CD14-positive monocyte (primary cell): ENCODE measurements around the gene SULT1A2. TPM values are rescaled to one million over a fixed set of nuclear protein-coding genes. Genes with fewer than 3 reads are reported as not detected.

Experiments used
- DNase-seq, 3 donors: peaks; one replicate each; pipeline ENCODE4 v3.0.0-alpha.2; 2011 to 2022
- H2AFZ ChIP-seq: 2 replicates; pipeline ENCODE4 v1.6.0; 2012; ENCODE audit warnings: mild to moderate bottlenecking, low read depth, low read length, inconsistent platforms; ENCODE audit not compliant: insufficient read depth, poor library complexity, severe bottlenecking
- H3K27ac ChIP-seq, 2 donors: 1 replicate in 1 of 2; 2 replicates in 1 of 2; pipeline ENCODE4 v1.5.1; 2012 to 2013; ENCODE audit warnings: low read length in 2 of 2, control low read depth in 1 of 2, inconsistent platforms in 1 of 2, low read depth in 1 of 2, mild to moderate bottlenecking in 1 of 2
- H3K27me3 ChIP-seq, 2 donors: one replicate each; pipeline versions ENCODE4 v1.6.0 to v1.6.1; 2011 to 2013; ENCODE audit warnings: low read length in 2 of 2; ENCODE audit not compliant: control insufficient read depth in 2 of 2, insufficient read depth in 2 of 2
- H3K36me3 ChIP-seq, 2 donors: replicated peaks in 1 of 2; 1 replicate in 1 of 2; 2 replicates in 1 of 2; pipeline versions ENCODE4 v1.5.1 to v1.6.1; 2012 to 2013; ENCODE audit warnings: low read length in 2 of 2, control low read depth in 1 of 2, inconsistent platforms in 1 of 2, mild to moderate bottlenecking in 1 of 2; ENCODE audit not compliant: insufficient read depth in 2 of 2, control insufficient read depth in 1 of 2
- H3K4me1 ChIP-seq, 2 donors: 1 replicate in 1 of 2; 2 replicates in 1 of 2; pipeline versions ENCODE4 v1.5.1 to v1.6.1; 2012 to 2013; ENCODE audit warnings: low read length in 2 of 2, control low read depth in 1 of 2, inconsistent platforms in 1 of 2, mild to moderate bottlenecking in 1 of 2, moderate library complexity in 1 of 2; ENCODE audit not compliant: insufficient read depth in 2 of 2, control insufficient read depth in 1 of 2
- H3K4me2 ChIP-seq: replicated peaks from 2 replicates; pipeline ENCODE3; 2012; ENCODE audit warnings: low read length, moderate library complexity, mild to moderate bottlenecking; ENCODE audit not compliant: poor library complexity, severe bottlenecking; ENCODE audit errors: extremely low read depth
- H3K4me3 ChIP-seq, 3 experiments: fragments of 200-600 bp in 1 of 3; sonication (generic) in 1 of 3; replicated peaks in 1 of 3; 1 replicate in 2 of 3; 2 replicates in 1 of 3; pipeline ENCODE4 v1.5.1; 2011 to 2013; ENCODE audit warnings: low read length in 3 of 3, mild to moderate bottlenecking in 3 of 3, control low read depth in 2 of 3, low read depth in 2 of 3, inconsistent platforms in 1 of 3, moderate library complexity in 1 of 3
- H3K79me2 ChIP-seq: 2 replicates; pipeline ENCODE4 v1.6.0; 2012; ENCODE audit warnings: mild to moderate bottlenecking, control low read depth, inconsistent platforms, low read length, moderate library complexity; ENCODE audit not compliant: insufficient read depth
- H3K9ac ChIP-seq: 2 replicates; pipeline ENCODE4 v1.6.0; 2017; ENCODE audit warnings: low read length, mild to moderate bottlenecking; ENCODE audit not compliant: insufficient read depth, poor library complexity, severe bottlenecking
- H3K9me3 ChIP-seq, 2 donors: replicated peaks in 1 of 2; 1 replicate in 1 of 2; 2 replicates in 1 of 2; pipeline versions ENCODE4 v1.5.1 to v1.6.1; 2012 to 2013; ENCODE audit warnings: low read length in 2 of 2, control low read depth in 1 of 2; ENCODE audit not compliant: control insufficient read depth in 1 of 2, insufficient read depth in 1 of 2
- H4K20me1 ChIP-seq: 2 replicates; pipeline ENCODE4 v1.6.0; 2012; ENCODE audit warnings: mild to moderate bottlenecking, low read length, control low read depth, moderate library complexity; ENCODE audit not compliant: insufficient read depth
- H3K27ac Mint-ChIP-seq, 7 donors: one replicate each; pipeline ENCODE4 v1.8.0; 2020; ENCODE audit warnings: mild to moderate bottlenecking in 7 of 7, mixed read lengths in 7 of 7, moderate library complexity in 6 of 7, inconsistent platforms in 2 of 7
- H3K27me3 Mint-ChIP-seq, 3 donors: one replicate each; pipeline ENCODE4 v1.8.0; 2021 to 2022; ENCODE audit warnings: low read depth in 3 of 3, mild to moderate bottlenecking in 3 of 3, mixed read lengths in 3 of 3, moderate library complexity in 3 of 3, inconsistent platforms in 1 of 3
- H3K36me3 Mint-ChIP-seq, 2 donors: one replicate each; pipeline ENCODE4 v1.8.0; 2020; ENCODE audit warnings: mixed read lengths in 2 of 2, inconsistent platforms in 1 of 2, mild to moderate bottlenecking in 1 of 2
- H3K4me1 Mint-ChIP-seq: one replicate; pipeline ENCODE4 v1.8.0; 2020; ENCODE audit warnings: mild to moderate bottlenecking, mixed read lengths
- H3K4me3 Mint-ChIP-seq, 2 donors: one replicate each; pipeline ENCODE4 v1.8.0; 2020; ENCODE audit warnings: mild to moderate bottlenecking in 2 of 2, mixed read lengths in 2 of 2, moderate library complexity in 1 of 2
- H3K9me3 Mint-ChIP-seq, 7 donors: one replicate each; pipeline ENCODE4 v1.8.0; 2020 to 2022; ENCODE audit warnings: mixed read lengths in 7 of 7, mild to moderate bottlenecking in 6 of 7, moderate library complexity in 6 of 7, inconsistent platforms in 2 of 7
- WGBS: methylation state at CpG from one replicate; pipeline ENCODE4 v1.1.5; 2013; ENCODE audit warnings: missing lambda C conversion rate; ENCODE audit not compliant: insufficient coverage; 5-methylcytosine and 5-hydroxymethylcytosine counted together
- intact Hi-C, 2 donors: fragments of 100-400 bp; cut with micrococcal nuclease; formaldehyde crosslinking; loops; one replicate each; pipeline versions ENCODE4 v1.15.0 to v1.15.1; 2023
- polyA plus RNA-seq, 3 donors: library from polyadenylated mRNA; depleted of rRNA in 1 of 3; unstranded in 2 of 3; stranded (reverse) in 1 of 3; fragments of 300-500 nt in 2 of 3; fragments of >200 nt in 1 of 3; fragmentation: Illumina TruSeq in 2 of 3; gene quantifications; 1 replicate in 2 of 3; 2 replicates in 1 of 3; pipeline ENCODE4 v1.2.3, GENCODE V29; 2012 to 2021
- TF ChIP-seq, protein P1 (sequence below): fragments of 200-600 bp; IDR thresholded peaks from one replicate; pipeline ENCODE4 v1.8.0; 2022; ENCODE audit warnings: antibody characterized with exemption, mild to moderate bottlenecking

SULT1A2 gene
- polyA plus RNA-seq, 3 donors: 1.1 to 4.6 TPM; not detected in 1

DNA sequence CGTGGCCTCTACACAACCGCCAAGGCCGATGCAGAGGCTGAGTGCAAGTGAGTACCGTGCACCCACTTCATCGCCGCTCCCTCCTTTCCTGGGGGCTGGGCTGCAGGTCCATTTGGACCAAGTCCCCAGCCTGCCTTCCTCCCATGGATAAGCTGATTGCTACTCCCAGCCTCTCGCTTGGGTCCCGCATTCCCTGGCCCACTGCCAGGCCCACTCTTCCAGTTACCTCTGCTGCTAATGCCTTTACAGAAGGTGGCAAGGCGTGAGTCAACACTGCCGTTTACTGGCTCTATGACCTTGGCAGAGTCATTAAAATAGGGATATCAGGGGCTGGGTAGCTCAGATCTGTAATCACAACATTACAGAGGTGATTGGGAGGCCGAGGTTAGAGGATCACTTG, 11.2 kb downstream of the SULT1A2 start:
- peaks cover 0 to 3% (median 2%) of the 10 kb centered on the region in 3 donors for H3K27me3 Mint-ChIP-seq
- DNase-seq: no peak
- H3K4me1 Mint-ChIP-seq: no peaks in the 10 kb centered on the region

GRCh38 chr16:28580726-28581315, 16.0 kb downstream of the SULT1A2 start:
- Mint-ChIP-seq H3K27me3 (peaks cover 0 to 1% (median 0%) of the 10 kb centered on the region in 3 donors), H3K4me1 (no peaks in the 10 kb centered on the region), H3K36me3 (peaks cover 46 to 50% of the 10 kb centered on the region in 2 donors), H3K9me3 (no peaks in the 10 kb centered on the region), H3K27ac (peak overlapping the region in 1 of 7 donors; percentile 42), H3K4me3 (no peak overlapping the region)
- no peak overlapping the region for H3K27ac ChIP-seq
- no peak overlapping the region for H3K9ac ChIP-seq
- H3K27me3 ChIP-seq: no peaks in the 10 kb centered on the region
- TF ChIP-seq, protein P1, sequence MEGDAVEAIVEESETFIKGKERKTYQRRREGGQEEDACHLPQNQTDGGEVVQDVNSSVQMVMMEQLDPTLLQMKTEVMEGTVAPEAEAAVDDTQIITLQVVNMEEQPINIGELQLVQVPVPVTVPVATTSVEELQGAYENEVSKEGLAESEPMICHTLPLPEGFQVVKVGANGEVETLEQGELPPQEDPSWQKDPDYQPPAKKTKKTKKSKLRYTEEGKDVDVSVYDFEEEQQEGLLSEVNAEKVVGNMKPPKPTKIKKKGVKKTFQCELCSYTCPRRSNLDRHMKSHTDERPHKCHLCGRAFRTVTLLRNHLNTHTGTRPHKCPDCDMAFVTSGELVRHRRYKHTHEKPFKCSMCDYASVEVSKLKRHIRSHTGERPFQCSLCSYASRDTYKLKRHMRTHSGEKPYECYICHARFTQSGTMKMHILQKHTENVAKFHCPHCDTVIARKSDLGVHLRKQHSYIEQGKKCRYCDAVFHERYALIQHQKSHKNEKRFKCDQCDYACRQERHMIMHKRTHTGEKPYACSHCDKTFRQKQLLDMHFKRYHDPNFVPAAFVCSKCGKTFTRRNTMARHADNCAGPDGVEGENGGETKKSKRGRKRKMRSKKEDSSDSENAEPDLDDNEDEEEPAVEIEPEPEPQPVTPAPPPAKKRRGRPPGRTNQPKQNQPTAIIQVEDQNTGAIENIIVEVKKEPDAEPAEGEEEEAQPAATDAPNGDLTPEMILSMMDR: no peak
- no peak overlapping the region for H3K4me3 ChIP-seq
- peaks cover 30 to 55% of the 10 kb centered on the region in 2 donors for H3K36me3 ChIP-seq
- peaks cover 8% of the 10 kb centered on the region for H3K79me2 ChIP-seq
- no peak overlapping the region for H3K4me2 ChIP-seq
- no peak for DNase-seq
- no peaks in the 10 kb centered on the region for H3K9me3 ChIP-seq
- 98% methylated on average over 9 of the region's 15 CpGs for WGBS
- intact Hi-C loops: no loop called here
- H3K4me1 ChIP-seq: no peaks in the 10 kb centered on the region
- no peak overlapping the region for H2AFZ ChIP-seq
- no peaks in the 10 kb centered on the region for H4K20me1 ChIP-seq

More for the DNA sequence above, 11.2 kb downstream of the SULT1A2 start:
- Histone ChIP-seq H3K79me2 (no peaks in the 10 kb centered on the region), H3K4me1 (no peaks in the 10 kb centered on the region), H4K20me1 (no peaks in the 10 kb centered on the region), H3K27me3 (no peaks in the 10 kb centered on the region), H3K27ac (no peak overlapping the region), H3K4me2 (no peak overlapping the region), H3K9me3 (no peaks in the 10 kb centered on the region), H3K9ac (no peak overlapping the region), H3K36me3 (peaks cover 55 to 97% of the 10 kb centered on the region in 2 donors), H2AFZ (no peak overlapping the region), H3K4me3 (no peak overlapping the region)
- peaks cover 80 to 94% of the 10 kb centered on the region in 2 donors for H3K36me3 Mint-ChIP-seq
- H3K27ac Mint-ChIP-seq: peak overlapping the region in 1 of 7 donors; percentile 38
- no peak overlapping the region for H3K4me3 Mint-ChIP-seq
- 93% methylated on average over 11 of the region's 11 CpGs for WGBS
- H3K9me3 Mint-ChIP-seq: no peaks in the 10 kb centered on the region
- TF ChIP-seq, protein P1: no peak
- intact Hi-C loops: no loop called here
